A673 (cell line): ENCODE results near the gene GRID1. TPM values are rescaled to one million over a fixed set of nuclear protein-coding genes. Genes with fewer than 3 reads are reported as not detected.

Experiments
- BruUV-seq: library from RNA; stranded (reverse); fragments of 400-500 nt; replicated peaks from 2 replicates; lab custom pipeline; 2021; lab: Mats Ljungman, UMichigan
- CTCF ChIA-PET: fragments of 300-600 bp; sonication (Branson Sonifier 250); formaldehyde crosslinking; loops from one replicate; lab custom pipeline; 2022; ENCODE audit warnings: antibody characterized with exemption; lab: Charles Lee
- POLR2A ChIA-PET: fragments of 300-600 bp; sonication (Branson Sonifier 250); formaldehyde crosslinking; loops from one replicate; lab custom pipeline; 2022; ENCODE audit warnings: antibody characterized with exemption; ENCODE audit not compliant: low non-redundant PET; lab: Charles Lee
- DNase-seq: peaks from one replicate; pipeline ENCODE4 v3.0.0-alpha.2; 2015; ENCODE audit warnings: low spot score
- H3K27ac ChIP-seq: fragments of 200-600 bp; sonication (generic); 2 replicates; pipeline ENCODE4 v1.5.1; 2016; ENCODE audit warnings: mixed run types, low read depth, mild to moderate bottlenecking, mixed read lengths, antibody characterized with exemption, low read length; ENCODE audit not compliant: poor library complexity, severe bottlenecking
- H3K27me3 ChIP-seq: fragments of 200-600 bp; sonication (generic); replicated peaks from 2 replicates; pipeline ENCODE4 v1.6.1; 2017; ENCODE audit warnings: mixed run types, low read depth, mild to moderate bottlenecking, mixed read lengths, antibody characterized with exemption, low read length; ENCODE audit not compliant: insufficient read depth, poor library complexity
- H3K36me3 ChIP-seq: fragments of 200-600 bp; sonication (generic); 2 replicates; pipeline ENCODE4 v1.6.1; 2016; ENCODE audit warnings: mixed run types, mild to moderate bottlenecking, mixed read lengths, antibody characterized with exemption, low read length; ENCODE audit not compliant: insufficient read depth, poor library complexity, severe bottlenecking
- H3K4me1 ChIP-seq: fragments of 200-600 bp; sonication (generic); 2 replicates; pipeline ENCODE4 v1.6.1; 2017; ENCODE audit warnings: mixed run types, mild to moderate bottlenecking, mixed read lengths, antibody characterized with exemption, low read length; ENCODE audit not compliant: insufficient read depth, poor library complexity, severe bottlenecking
- H3K4me3 ChIP-seq: fragments of 200-600 bp; sonication (generic); 2 replicates; pipeline ENCODE4 v1.5.1; 2016; ENCODE audit warnings: low read depth, mixed run types, mild to moderate bottlenecking, mixed read lengths, low read length; ENCODE audit not compliant: poor library complexity, severe bottlenecking
- H3K9me3 ChIP-seq: fragments of 200-600 bp; sonication (generic); 2 replicates; pipeline ENCODE4 v1.6.1; 2016; ENCODE audit warnings: mixed run types, low read depth, mild to moderate bottlenecking, mixed read lengths, antibody characterized with exemption, low read length; ENCODE audit not compliant: poor library complexity, severe bottlenecking
- EZH2 ChIP-seq: fragments of 200-600 bp; sonication (generic); IDR thresholded peaks from 2 replicates; pipeline ENCODE4 v1.6.1; 2017; ENCODE audit warnings: borderline replicate concordance, low read depth, mild to moderate bottlenecking, mixed read lengths, antibody characterized with exemption, low read length; ENCODE audit not compliant: poor library complexity, severe bottlenecking
- intact Hi-C: fragments of 100-400 bp; cut with micrococcal nuclease; formaldehyde crosslinking; loops from one replicate; pipeline ENCODE4 v1.10.0; 2022; ENCODE audit not compliant: unreplicated experiment
- total RNA-seq: library from RNA; stranded (reverse); gene quantifications from 2 replicates; pipeline ENCODE4 v1.2.3, GENCODE V29; 2021
- TF ChIP-seq, protein P1 (sequence below): fragments of 300-800, 200-600 bp; sonication (generic); conservative IDR thresholded peaks from 2 replicates; pipeline ENCODE4 v1.5.1; 2017; ENCODE audit warnings: low read depth, mild to moderate bottlenecking, antibody characterized with exemption, low read length, moderate library complexity, mixed read lengths

Gene GRID1
- total RNA-seq, 1 experiment from 2014 or later, result not detected

DNA sequence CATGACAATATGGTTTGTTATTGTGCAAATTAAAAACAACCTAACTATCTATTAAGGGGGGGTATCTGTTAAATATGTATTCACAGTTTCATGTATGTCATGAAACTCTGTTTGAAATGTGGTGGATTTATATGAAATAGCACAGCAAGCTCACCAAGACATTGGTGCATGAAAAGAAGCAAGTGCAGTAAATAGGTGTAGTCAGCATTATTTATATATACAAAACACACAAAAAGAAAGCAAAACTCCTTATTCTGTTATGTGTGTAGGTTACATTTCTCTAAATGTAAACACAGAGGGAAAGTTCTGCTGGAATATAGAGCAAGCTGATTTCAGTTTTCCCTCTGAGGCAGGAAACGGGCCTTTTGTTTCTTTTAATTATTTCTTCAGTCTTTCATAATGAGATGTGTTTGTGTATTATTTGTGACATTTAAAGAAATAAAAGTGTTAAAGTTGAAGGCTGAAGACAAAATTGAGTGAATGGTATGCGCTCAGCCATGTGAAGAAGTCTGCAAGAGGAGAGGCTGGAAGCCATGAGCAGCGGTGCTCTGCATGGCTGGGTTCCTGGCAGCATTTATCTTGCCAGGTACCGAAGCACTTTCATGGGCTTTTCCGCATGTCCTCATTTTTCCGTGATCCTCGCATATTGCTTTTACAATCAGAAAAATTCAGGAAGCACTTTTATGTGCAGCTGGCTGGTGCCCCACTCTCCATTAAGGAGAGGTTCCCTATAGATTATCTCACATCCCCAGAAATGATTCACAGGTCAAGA, 38.5 kb downstream of the GRID1 start:
- no peak for DNase-seq
- Histone ChIP-seq H3K9me3 (no peaks in the 10 kb centered on the region), H3K4me3 (no peak overlapping the region), H3K4me1 (no peaks in the 10 kb centered on the region), H3K27ac (no peak overlapping the region), H3K27me3 (peaks cover 29% of the 10 kb centered on the region), H3K36me3 (no peaks in the 10 kb centered on the region)
- intact Hi-C loops, result no loop called here
- no TSS peak for BruUV-seq
- POLR2A ChIA-PET, result no interaction called here
- CTCF ChIA-PET, result no interaction called here
- TF ChIP-seq, protein P1, sequence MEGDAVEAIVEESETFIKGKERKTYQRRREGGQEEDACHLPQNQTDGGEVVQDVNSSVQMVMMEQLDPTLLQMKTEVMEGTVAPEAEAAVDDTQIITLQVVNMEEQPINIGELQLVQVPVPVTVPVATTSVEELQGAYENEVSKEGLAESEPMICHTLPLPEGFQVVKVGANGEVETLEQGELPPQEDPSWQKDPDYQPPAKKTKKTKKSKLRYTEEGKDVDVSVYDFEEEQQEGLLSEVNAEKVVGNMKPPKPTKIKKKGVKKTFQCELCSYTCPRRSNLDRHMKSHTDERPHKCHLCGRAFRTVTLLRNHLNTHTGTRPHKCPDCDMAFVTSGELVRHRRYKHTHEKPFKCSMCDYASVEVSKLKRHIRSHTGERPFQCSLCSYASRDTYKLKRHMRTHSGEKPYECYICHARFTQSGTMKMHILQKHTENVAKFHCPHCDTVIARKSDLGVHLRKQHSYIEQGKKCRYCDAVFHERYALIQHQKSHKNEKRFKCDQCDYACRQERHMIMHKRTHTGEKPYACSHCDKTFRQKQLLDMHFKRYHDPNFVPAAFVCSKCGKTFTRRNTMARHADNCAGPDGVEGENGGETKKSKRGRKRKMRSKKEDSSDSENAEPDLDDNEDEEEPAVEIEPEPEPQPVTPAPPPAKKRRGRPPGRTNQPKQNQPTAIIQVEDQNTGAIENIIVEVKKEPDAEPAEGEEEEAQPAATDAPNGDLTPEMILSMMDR, result no peak
- TF ChIP-seq EZH2, result no peak

DNA sequence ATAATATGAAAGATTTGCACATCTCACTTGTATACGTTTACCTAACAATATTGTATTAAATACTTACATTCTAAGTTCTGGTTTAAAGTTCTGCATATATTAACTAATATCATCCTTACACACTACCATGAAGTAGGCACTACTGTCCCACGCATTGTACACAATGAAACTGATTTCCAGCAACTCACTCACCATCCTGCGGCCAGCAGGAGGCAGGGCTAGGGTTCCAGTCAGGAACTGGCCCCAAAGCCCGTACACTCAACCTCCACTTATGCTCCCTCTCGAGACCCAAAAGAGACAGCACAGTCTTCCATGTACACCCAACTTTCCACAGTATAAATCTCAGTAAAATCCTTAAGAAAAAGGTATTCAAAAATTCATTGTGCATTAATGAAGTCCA, 41.4 kb downstream of the GRID1 start:
- H3K27me3 ChIP-seq, result peaks cover 25% of the 10 kb centered on the region
- ChIA-PET POLR2A (no interaction called here), CTCF (no interaction called here)
- BruUV-seq, result no TSS peak
- intact Hi-C loops, result no loop called here
- no peaks in the 10 kb centered on the region for H3K4me1 ChIP-seq
- no peaks in the 10 kb centered on the region for H3K36me3 ChIP-seq
- TF ChIP-seq, protein P1, result 0 out of 2 replicates have a peak, but pooled peaks have one; percentile 24
- no peak for TF ChIP-seq EZH2
- DNase-seq, result no peak
- H3K4me3 ChIP-seq, result no peak overlapping the region
- H3K9me3 ChIP-seq, result no peaks in the 10 kb centered on the region
- no peak overlapping the region for H3K27ac ChIP-seq

DNA sequence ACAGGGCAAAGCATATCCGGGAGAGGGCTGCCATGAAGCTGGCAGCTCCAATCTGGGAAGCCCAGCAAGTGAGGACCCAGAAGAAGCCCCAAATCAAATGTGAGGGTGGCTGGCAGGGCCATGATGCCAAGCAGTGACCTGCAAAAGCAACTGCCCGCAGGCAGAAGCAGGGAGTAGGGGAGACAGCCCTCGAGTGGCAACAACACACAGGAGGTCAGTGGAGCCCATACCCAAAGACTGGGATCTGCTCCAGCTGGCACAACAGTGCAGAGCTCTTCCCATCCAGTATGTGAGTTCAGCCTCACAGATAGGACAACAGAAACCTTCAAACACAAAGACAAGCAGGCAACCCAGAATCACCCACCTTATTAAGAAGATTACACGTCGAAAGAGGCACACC, 45.0 kb downstream of the GRID1 start:
- no peak for DNase-seq
- Histone ChIP-seq H3K27me3 (peaks cover 12% of the 10 kb centered on the region), H3K36me3 (no peaks in the 10 kb centered on the region), H3K4me3 (no peak overlapping the region), H3K4me1 (no peaks in the 10 kb centered on the region), H3K27ac (no peak overlapping the region), H3K9me3 (no peaks in the 10 kb centered on the region)
- no peak for TF ChIP-seq EZH2
- TF ChIP-seq, protein P1, result no peak
- CTCF ChIA-PET, result no interaction called here
- no TSS peak for BruUV-seq
- POLR2A ChIA-PET, result no interaction called here
- intact Hi-C loops, result no loop called here
